GM18861 (cell line): ENCODE data around the gene VPS35L.

Experiments used
- ATAC-seq: cut with Tn5 transposase; IDR thresholded peaks from one replicate; pipeline ENCODE4 v1.9.1; 2021; ENCODE audit not compliant: unreplicated experiment

VPS35L gene

GRCh38 chr16:19743816-19744159 is 188.3 kb downstream of the VPS35L start:
- no peak for ATAC-seq

- ATAC-seq, result no peak
Observed at GRCh38 chr16:19744670-19745069, 189.2 kb downstream of the VPS35L start.

- ATAC-seq, result no peak
Observed at GRCh38 chr16:19745286-19746010, 189.9 kb downstream of the VPS35L start.

- no peak for ATAC-seq
Observed at GRCh38 chr16:19746561-19746960, 191.1 kb downstream of the VPS35L start.

- no peak for ATAC-seq
Observed at GRCh38 chr16:19748389-19749168, 193.1 kb downstream of the VPS35L start.

- no peak for ATAC-seq
Observed at GRCh38 chr16:19749571-19750080, 194.1 kb downstream of the VPS35L start.
